Left kidney (tissue), 2 donors: Measurements from ENCODE around the gene LYST. TPM values are rescaled to one million over a fixed set of nuclear protein-coding genes. Genes with fewer than 3 reads are reported as not detected.
"Not testable (repeated sequence)": the region's sequence is repeated elsewhere in the genome, so short reads cannot be mapped to it uniquely, and the experiment has no call there.

ENCODE experiments used
- DNase-seq: peaks from one replicate; pipeline ENCODE4 v3.0.0-alpha.2; 2013
- polyA plus RNA-seq: library from polyadenylated mRNA; unstranded; fragments of 120-200 nt; gene quantifications from one replicate; pipeline ENCODE4 v1.2.1, GENCODE V29; 2013; ENCODE audit not compliant: insufficient read length

Gene LYST
- polyA plus RNA-seq, 1 donor: 13.9 TPM

- no peak for DNase-seq
Observed at GRCh38 chr1:235637756-235638534, 228.8 kb downstream of the LYST start.

GRCh38 chr1:235635938-235636662 lies 230.6 kb downstream of the LYST start:
- no peak for DNase-seq

GRCh38 chr1:235632506-235633401 lies 234.0 kb downstream of the LYST start:
- DNase-seq: no peak

DNA sequence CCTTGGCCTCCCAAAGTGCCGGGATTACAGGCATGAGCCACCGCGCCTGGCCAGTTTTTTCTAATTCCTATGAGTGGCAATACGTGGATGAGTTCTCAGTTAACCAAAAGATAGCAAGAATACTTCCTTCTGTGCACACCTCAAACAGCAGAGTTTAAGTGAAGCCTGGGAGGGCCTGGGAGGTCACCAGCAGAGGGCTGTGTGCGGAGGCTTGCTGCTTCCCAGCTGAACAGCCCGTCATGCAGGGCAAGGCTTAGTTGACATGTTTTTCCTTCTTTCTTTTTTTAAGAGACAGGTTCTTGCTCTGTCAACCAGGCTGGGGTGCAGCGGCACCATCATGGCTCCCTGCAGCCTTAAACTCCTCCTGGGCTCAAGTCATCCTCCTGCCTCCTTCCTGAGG lies 234.9 kb downstream of the LYST start:
- DNase-seq: no peak

DNA sequence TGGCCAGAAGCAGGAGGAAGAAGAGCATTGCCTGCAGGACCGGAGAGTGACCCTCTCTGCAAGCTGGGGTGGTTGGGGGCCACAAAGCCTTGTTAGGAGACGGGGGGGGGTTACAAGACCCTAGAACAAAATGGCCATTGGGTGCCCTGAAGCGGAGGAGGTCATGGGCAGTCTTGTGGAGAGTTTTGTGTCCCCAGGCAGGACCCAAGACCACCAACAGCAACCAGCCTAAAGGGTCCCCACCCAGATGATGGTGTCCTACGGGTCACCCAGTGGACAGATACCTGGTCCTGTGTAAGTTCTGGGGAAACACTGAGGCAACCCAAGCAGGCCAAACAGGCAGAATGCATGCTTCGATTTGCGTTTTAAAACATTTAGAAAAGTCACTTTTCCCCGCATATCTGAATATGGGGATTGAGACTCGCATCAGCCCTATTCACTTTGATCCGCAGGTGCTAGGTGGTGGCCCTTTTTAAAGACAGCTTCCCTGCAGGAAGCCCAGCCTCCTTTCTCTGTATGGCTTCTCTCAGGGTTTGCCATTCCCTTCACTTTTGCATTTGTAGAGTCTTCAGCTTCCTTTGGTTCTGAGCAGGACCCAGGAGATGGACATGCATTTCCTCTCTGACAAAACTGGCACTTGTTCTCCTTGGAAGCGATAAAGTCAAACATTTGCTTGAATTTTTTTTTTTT lies 238.2 kb downstream of the LYST start:
- DNase-seq: no peak

DNA sequence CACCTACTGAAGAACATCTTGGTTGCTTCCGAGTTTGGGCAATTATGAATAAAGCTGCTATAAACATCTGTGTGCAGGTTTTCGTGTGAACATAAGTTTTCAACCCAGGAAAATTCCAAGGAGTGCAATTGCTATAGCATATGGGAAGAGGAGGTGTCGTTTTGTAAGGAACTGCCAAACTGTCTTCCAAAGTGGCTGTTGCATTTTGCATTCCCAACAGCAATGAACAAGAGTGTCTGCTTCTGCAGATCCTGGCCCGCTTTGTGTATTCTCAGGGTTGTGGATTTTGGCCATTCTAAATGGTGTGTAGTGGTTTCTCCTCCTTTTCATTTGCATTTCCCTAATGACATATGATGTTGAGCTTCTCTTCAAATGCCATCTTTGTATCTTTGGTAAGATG lies 240.9 kb downstream of the LYST start:
- no peak for DNase-seq

DNA sequence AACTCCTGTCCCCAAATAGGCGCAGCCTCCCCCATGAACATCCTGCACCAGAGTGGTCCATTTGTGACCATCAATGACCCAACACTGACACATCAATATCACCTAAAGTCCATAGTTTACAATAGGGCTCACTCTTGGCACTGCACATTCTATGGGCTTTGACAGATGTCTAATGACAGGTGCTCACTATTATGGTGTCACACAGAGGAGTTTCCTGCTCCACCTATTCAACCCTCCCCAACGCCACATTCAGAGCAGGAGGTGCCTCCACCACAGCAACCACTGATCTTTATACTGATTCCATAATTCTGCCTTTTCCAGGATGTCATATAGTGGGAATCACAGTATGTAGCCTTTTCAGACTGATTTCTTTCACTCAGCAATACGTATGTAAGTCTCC lies 241.4 kb downstream of the LYST start:
- no peak for DNase-seq

DNA sequence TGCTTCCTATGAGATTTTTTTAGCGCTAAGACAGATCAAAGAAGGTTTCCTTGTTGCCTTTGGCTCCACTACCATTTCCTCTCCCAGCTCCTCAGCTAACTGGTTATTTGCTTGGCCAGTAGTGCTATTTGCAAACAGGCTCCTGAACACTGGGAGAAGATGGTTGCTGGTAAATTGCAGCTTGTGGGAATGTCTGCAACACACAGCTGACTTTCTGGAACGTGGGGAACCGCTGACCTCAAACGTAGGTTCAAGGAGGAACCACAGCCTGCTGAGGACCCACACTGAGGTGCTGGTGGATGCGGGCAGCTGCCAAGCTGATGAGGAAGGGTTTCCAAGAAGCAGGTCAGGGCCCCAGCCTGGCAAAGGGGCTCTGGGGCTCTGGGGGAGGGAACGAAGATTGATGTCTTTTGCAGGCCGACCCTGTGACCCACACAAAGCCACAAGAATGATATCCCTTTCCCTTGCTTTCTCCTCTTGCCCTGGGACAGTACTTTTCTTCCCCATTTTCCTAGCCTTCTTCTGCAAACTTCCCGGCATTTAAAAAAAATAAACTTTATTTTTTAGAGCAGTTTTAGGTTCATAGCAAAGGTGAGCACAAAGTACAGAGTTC lies 241.9 kb downstream of the LYST start:
- DNase-seq: no peak

GRCh38 chr1:235622936-235623779 lies 243.5 kb downstream of the LYST start:
- DNase-seq: no peak

- not testable (repeated sequence) for DNase-seq
Observed at GRCh38 chr1:235619149-235619548, 247.6 kb downstream of the LYST start.

GRCh38 chr1:235617808-235618207 lies 248.9 kb downstream of the LYST start:
- no peak for DNase-seq

GRCh38 chr1:235617140-235617539 lies 249.6 kb downstream of the LYST start:
- no peak for DNase-seq

DNA sequence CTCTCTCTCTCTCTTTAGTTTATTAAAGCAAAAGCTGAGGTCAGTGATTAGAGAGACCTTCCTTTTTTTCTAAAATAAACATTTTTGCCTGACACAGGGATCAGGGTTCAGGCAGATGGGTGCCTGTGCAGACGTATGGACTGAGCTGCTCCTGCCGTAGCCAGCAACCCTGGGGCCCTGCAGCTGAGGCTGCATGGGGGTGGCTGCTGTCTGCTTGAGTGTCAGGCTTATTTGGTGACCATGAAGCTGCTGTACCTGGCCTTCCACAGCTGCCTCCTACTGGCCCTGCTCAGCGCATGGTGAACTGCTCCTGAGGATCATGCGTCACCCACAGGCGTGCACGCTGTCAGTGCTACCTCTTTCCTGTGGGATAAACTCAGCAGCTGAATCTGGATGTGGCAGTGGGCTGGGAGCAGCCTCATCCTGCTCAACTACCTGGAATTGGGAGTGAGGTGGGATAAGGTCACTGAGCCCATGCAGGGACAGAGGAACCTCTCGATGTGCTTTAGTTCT lies 252.2 kb downstream of the LYST start:
- no peak for DNase-seq

DNA sequence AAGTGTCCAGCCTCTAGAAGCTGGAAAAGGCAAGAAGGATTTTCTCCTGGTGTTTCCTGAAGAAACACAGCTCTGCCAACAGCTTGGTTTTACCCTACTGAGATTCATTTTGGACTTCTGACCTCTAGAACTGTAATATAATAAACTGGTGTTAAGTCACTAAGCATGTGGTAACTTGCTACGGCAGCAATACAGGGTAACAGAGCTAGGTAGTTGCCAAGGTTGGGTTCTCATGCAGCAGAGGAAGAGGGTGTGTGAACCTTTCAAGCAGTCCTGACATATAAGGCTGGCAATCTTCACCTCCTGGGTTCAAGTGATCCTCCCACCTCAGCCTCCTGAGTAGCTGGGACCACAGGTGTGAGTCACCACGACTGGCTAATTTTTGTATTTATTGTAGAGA lies 253.1 kb downstream of the LYST start:
- DNase-seq: no peak

GRCh38 chr1:235612761-235613160 lies 253.9 kb downstream of the LYST start:
- DNase-seq: no peak

Other genes with a start within 250 kb of the LYST start
- 5.2 TPM for gene GNG4, start 217.1 kb downstream of the LYST start, polyA plus RNA-seq
- 177 TPM for gene NID1, start 198.2 kb upstream of the LYST start, polyA plus RNA-seq